CD4-positive, alpha-beta T cell treated with Interleukin-12 subunit alpha and Interleukin-12 subunit beta, for 1 hour (primary cell): ENCODE results near the gene FEN1.

Experiments used
- DNase-seq: peaks from one replicate; pipeline ENCODE4 v3.0.0-alpha.2; 2020

Gene FEN1, protein sequence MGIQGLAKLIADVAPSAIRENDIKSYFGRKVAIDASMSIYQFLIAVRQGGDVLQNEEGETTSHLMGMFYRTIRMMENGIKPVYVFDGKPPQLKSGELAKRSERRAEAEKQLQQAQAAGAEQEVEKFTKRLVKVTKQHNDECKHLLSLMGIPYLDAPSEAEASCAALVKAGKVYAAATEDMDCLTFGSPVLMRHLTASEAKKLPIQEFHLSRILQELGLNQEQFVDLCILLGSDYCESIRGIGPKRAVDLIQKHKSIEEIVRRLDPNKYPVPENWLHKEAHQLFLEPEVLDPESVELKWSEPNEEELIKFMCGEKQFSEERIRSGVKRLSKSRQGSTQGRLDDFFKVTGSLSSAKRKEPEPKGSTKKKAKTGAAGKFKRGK

DNA sequence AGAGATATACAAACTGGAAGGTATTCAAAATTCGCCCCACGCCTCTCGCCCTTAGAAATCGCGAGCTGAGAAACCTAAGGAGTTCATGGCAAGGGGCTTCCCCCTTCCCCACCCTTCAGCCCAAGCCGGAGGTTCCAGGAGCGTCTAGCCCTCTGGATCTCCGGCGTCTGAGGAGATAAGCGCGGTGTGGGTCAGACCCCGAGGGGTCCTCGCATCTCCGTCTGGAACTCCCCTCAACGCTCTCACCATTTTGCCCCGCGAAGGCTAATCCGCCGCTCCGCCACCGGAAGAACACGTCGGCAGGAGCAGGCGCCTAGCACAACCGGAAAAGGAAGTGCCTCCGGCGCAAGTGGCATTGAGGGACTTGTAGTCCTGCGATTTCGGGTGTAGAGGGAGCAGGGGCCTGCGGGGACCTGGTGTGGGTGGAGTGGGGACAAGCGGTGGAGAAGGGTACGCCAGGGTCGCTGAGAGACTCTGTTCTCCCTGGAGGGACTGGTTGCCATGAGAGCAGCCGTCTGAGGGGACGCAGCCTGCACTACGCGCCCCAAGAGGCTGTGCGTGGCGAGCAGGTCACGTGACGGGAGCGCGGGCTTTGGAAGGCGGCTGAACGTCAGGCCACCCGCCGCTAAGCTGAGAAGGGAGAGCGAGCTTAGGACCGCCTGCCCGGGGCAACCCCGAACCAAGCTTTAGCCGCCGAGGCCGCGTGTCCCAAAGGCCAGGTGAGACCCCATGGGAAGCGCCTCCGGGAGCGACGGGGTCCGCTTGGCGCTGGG is at the start of gene FEN1, which contains the start of gene TMEM258:
TSS of gene FEN1 (plus strand) at position 602 of the 773 bp plus-strand sequence. CDS start 2,451 bp downstream, outside the sequence.
TSS of gene TMEM258 (minus strand) at position 290 of the 773 bp plus-strand sequence. CDS start at position 249, 41 bp downstream.
- peak; percentile 89 for DNase-seq

DNA sequence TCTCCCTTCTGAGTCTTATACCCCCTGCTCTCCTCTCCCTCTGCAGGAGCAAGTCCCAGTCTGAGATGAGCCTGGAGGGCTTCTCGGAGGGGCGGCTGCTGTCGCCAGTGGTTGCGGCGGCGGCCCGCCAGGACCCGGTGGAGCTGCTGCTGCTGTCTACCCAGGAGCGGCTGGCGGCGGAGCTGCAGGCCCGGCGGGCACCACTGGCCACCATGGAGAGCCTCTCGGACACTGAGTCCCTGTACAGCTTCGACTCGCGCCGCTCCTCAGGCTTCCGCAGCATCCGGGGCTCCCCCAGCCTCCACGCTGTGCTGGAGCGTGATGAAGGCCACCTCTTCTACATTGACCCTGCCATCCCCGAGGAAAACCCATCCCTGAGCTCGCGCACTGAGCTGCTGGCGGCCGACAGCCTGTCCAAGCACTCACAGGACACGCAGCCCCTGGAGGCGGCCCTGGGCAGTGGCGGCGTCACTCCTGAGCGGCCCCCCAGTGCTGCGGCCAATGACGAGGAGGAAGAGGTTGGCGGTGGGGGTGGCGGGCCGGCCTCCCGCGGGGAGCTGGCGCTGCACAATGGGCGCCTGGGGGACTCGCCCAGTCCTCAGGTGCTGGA is 49.1 kb upstream of the FEN1 start:
- no peak for DNase-seq

DNA sequence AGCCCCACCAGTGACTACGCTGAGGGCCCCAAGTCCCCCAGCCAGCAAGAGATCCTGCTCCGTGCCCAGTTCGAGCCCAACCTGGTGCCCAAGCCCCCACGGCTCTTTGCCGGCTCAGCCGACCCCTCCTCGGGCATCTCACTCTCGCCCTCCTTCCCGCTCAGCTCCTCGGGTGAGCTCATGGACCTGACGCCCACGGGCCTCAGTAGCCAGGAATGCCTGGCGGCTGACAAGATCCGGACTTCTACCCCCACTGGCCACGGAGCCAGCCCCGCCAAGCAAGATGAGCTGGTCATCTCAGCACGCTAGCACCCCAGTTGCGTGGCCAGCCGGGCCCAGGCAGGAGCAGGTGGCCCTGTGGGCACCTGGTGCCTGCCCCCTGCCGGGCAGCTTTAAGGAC is 48.5 kb upstream of the FEN1 start:
- DNase-seq, result no peak

DNA sequence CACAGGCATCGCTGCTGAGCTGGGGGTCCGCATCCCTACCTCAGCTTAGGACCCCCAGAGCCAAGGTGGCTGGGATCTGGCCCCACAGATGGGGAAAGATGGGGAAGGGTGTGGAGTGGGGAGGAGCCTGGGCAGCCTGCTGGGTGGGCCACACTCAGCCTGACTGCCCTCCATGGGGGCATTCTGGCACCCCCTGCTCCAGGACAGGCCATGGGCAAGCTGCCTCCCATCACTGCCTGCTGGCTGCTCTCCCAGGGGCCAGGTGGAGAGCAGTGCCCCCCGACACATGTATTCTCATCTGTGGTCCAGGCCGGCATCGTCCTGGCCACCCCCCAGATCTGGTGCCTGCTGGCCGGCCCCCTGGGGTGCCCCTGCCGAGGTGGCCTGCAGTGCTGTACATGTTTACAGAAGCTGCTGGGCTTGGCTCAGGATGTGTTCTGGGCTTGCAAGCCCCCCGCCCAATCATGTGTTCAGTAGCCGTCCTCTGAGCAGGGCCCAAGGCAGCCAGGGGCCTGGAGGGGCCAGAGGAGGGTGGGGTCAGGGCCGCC is 48.0 kb upstream of the FEN1 start:
- no peak for DNase-seq

DNA sequence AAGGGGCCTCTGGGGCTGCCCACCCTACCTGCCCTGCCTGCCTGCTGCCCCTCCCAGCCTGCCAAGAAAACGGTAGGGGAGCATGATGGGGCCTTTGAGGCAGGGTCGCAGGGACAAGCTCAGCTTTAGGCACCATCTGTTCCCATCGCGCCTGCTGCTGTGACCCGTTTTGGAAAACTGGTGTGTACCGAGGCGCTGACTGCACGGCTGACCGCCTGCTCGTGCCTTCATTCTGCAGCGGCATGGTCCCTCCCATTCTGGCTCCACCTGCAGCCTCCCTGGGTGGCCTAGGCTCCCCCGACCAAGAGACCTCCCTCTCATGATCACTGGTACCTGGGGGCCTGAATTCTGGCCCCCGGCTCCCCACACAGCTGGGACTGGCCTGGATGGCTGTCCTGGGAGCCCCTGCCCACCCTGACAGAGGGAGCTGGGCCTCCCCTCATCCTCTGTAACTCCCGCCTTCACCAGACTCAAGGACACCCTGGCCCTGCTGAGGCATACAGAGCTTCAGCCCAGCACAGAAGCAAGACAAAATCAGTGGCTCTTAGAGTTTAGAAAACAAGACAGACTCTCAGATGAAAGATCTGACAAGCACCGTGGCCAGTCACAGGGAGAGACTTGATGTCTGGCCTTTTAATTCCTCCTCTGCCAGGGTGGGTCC is 46.8 kb upstream of the FEN1 start:
- no peak for DNase-seq

DNA sequence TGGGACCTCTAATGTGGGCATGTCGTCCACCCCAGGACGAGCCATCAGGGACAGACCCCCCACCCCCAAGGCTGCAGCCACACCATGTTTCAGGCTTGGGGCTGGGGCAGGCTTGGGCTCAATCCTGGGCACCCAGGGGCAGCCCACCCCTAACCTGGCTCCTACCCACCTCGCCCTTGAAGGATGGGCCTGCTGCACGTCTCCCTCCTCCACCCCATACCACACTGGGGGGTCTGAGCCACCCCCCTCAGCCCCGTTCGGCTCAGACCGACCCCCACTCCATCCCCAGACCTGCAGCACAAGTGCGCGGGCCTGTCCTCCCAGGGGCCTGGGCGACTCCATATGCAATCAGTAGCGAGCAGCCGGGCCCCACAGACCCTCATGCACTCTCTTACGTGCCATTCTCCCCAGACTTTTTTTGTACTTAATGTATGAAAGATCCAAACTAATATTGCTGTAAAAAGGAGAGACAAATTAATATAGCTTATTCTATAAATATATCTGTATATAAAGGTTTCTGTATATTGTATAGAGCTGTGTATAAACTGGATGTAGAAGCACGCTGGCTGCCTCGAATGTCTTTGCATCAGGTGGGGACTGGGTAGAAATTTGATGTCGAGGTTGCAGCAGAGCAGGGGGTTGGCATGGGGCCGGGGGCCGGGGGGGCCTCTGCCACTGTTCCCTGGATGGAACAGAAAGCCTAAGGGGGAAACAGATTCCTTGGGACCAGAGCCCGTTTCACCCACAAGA is 46.1 kb upstream of the FEN1 start:
- no peak for DNase-seq

DNA sequence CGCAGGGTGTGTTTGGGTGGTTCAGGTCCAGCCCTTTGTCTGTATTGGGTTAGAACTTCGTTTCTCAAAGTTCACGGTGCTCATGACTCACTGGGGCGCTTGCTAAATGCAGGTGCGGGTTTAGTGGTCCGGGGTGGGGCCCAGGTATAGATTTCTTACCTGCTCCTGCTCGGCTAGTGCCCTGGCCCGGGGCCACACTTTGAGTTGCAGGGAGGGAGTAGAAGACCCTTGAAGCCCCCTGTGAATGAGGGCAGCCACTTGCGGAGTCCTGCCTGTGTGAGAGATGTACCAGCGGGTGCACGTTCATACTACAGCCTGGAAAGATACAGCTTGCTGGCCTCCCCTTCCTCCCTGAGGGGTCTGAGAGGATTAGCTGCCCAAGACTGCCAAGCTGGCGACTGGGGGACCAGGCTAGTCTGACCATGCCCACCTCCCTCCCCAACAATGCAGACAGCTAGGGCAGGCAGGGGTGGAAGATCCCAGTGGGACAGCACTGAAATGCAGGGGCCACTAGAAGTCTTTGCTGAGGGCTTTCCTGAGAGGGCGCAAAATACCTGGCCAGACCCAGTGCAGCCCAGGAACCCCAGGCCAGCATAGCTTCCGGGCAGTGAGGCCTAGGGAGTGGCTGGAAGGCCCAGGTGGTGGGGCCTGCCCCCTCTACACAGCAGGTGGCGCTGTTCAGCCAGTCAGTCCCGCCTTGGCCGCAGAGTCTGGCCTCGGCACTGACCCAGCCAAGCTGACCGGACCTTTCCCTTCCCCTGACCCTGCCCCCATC is 45.3 kb upstream of the FEN1 start:
- DNase-seq, result peak; percentile 34

DNA sequence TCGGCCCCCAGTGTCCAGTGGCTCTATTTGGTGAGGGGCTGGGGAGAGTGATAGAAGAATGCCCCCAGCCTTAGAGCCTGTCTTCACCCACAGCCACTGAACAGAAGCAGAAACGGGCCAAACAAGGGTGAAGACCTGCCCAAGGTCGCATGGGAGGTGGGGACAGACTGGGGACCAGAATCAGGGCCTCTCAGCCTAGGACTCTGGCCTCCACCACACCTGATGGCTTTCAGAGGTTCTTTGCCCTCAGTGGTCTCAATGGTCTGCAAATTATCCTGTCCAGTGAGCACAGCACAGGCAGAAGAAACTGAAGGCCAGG is 44.8 kb upstream of the FEN1 start:
- DNase-seq, result no peak

DNA sequence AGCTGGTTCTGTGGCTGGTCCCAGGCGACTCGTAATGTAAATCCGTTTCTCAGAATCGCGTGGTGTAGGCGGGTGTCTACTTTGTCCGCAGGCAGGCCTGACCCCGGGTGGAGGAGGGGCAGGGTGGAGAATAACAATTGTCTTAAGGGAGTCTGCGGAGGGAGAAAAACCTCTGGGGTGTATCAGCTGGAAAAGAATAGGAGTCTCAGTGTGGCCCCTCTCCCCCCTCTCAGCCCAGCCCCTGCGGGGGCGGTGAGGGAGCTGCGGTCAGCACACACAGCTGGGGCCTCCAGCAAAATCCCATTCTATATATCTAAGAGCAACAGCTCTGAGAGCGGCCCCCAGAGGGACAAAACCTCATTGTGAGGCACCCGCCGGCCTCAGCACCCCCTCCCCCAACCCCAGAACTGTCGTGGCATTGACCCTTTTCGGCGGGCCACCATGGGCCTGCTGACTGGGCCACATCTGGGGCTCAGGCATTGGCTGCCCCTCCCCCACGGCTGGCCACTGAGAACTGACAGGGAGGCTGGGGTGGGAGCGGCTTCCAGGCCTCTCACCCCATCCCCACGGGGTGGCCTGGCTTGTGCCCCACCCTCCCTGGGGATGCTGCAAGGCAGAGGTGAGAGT is 43.0 kb upstream of the FEN1 start:
- DNase-seq, result no peak

DNA sequence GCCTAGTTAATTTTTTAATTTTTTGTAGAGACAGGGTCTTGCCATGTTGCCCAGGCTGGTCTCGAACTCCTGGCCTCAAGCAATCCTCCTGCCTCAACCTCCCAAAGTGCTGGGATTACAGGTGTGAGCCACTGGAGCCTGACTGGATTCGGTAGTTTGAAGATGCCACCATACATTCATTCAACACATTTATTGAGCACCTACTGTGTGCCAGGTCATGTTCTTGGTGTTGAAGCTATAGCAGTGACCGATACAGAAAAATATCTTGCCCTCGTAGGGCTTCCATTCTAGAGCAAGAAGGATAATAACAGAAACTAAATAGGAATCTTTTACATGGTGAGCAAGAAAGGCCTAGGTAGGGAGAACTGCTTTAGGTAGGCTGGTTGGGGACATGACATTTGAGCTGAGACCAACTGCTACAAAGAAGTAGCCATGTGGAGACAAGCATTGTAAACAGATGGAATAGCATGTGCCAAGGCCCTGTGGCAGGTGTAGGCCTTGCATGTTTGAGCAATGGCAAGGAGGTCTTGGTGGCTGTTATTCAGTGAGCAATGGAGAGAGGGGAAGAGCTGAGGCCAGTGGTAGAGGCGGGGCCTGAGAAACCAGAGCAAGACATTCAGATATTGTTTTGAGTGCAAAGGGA is 42.0 kb upstream of the FEN1 start:
- no peak for DNase-seq

DNA sequence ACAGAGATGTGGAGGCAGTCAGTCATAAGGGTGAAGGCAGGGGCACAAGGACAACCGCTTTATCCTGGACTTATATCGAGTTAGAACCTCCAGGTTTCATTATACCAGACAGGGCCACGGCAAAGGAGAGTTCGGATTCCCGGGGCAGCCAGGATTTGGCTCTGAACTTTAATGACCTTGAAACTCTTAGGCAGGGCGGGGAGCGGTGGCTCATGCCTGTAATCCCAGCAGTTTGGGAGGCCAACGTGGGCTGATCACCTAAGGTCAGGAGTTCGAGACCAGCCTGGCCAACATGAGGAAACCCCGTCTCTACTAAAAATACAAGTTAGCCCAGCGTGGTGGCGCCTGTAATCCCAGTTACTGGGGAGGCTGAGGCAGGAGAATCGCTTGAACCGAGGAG is 41.3 kb upstream of the FEN1 start:
- no peak for DNase-seq

DNA sequence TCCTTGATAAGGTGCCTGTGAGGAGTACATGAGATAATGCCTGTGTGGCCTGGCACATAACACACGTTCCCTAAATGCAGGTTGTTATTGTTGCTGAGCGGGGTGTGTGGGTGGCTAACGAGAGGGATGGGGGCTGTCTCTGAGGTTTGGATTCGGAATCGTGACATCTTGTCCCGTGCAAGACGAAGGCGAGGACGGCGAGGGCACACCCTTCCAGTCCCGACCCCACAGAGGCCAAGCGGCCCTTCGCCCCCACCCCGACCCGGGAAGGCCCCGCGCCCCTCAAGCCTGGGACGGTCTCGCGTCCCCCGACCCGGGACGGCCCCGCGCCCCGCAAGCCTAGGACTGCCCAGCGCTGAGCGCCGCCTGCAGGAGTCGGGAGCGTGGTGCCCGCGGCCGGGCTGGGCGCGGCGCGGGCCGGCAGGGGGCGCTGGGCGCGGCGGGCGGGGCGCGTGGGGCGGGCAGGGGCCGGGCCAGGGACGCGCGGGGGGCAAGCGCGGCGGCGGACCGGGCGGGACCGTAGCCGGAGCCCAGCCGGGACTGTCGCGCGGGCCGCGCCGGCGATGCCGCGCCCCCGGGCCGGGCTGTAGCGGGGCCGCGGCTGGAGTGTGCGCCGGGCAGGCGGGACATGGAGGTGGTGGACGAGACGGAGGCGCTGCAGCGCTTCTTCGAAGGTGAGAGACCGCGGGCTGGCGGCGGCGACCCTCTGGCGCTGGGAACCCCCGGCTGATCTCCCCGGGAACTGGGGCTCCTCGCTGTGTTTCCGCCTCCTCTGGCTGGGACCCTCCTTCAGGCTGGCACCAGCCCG is 40.4 kb upstream of the FEN1 start, which contains the start of gene MYRF:
TSS of gene MYRF (plus strand) at position 520 of the 808 bp plus-strand sequence. CDS start at position 629, 109 bp downstream.
- peak; percentile 68 for DNase-seq

DNA sequence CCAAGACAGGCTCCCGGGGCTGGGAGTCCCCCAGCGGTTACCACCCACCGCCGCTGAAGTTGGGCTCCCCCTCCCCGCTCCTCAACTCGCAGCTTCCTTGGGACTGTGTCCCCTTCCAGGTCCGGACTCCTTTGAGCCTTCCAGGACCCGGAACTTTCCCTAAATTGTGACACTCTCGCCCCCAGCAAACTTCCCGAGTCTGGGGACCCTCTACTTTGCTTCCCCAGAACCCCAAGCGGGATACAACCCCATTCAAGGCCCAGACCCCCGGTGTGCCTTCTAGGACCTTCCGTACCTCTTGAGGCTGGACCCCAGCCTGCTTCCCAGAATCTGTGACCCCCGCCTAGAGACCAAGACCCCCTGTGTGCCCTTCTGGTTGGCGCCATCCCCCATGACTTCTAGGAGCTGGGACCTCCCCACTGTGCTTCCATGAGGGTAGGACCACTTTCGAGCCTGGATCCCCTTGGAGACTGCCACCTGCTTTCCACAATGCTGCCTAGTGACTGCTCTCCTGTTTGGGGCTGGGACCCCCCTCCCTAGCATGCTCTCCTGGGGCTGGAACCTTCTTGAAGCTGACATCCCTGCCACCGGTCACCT is 39.7 kb upstream of the FEN1 start:
- no peak for DNase-seq

DNA sequence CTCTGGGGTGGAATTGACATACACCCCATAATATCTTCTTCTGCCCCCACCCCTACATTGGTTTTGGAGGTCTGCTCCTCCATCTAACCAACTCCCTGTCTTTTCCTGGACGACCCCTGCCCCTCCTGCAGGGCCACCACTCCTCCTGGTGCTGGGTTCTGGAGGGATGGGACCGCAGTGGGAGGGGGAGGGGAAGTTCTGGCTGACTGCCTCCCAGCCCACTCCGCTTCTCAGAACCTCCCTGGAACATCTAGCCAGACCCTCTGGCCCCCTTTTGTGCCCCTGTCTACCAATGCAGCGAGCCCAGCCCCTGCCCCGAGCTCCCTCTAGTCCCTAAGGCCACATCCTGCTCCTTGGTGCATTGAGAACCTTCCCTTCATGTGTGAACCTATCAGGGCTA is 39.0 kb upstream of the FEN1 start:
- DNase-seq, result no peak

DNA sequence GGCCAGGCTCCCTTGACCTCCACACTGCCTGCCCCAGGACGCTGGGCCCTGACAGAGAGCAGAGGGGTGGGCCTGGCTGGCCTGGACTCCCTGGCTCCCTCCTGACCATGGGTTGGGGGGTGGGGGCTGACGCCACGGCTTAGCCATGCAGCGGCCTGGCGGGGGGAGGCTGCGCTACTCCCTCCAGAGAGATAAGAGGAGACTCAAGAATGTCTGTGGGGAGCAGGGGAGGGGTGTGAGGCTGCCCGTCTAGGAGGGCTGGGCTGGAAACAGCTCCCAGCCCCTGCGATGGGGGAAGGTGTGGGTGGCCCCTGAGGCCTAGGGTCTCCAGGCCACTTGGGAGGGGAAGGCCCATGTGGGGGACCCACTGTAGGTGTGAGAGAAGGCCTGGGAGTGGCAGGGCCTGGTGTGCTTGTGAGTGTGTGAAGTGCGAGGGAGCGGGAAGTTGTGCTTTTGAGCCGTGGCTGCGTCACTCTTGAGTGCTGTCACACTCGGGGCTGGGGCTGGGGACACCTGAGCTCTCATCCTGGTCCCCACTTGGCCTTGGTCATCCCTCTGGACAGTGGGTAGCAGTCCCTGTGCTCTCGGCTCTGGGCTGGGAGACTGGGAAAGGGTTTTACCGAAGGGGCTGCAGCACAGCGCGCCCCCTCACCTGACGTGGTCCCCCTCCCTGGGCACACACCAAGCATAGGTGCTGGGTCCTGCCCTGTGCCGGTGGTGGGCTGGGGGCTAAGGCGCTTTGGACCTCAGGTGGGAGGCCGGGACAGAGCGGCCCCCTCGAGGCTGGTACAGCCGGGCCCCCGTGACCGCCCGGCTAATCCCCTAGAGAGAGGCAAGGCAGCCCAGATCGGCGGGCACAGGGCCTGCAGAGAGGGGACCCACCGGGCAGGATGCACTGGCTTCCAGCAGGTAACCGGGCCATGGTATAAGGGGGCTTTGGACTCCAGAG is 37.9 kb upstream of the FEN1 start:
- DNase-seq, result no peak

DNA sequence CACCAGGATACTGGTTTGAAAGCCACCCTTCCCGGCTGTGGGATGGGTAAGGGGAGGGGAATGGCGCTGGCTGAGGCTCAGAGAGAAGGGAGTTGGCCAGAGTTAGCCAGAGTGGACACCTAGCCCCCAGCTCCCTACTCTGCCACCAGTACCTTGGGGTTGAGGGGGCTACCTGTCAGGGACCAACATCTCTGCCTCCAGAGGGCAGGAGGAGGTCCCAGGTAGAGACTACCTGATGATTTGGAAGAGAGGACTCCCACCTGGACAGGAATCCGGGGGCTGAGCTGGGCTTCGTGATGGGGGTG is 36.6 kb upstream of the FEN1 start:
- DNase-seq, result no peak

DNA sequence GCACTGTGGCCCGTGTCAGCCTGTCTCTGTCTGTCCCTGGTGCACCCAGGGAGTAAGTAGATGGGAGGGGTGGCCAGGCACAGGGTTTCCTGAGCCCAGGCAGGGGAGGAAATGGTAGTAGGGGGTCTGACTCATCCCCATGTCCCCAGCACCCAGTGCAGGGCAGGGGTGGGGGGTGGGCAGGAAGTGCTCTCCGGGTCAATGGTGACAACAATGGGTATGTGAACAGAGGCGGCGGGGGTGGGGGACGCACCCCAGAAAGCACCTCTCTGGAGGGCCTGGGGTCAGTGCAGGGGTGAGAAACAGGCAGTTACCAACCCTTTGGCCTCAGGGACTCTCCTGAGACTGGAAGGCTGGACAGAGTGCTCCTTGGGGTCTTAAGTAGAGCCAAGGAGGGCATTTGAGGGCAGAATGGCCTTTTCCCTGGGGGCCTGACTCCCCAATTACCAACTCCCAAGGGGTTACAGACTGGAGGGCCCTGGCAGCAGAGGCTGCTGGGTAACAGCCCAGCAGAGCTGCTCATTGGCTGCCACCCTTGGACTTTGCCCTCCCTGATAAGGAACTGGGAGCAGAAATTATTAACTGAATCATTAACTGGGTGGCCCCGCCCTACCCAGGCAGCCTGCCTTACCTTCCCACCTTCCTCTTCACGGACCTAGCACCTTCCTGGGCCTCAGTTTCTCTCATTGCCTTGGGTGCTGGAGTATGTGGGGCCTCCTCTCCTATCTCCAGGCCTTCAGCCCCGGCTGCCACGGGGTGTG is 36.1 kb upstream of the FEN1 start:
- DNase-seq, result peak; percentile 12
